ENCODE measurements around the gene SRSF11.

DNA sequence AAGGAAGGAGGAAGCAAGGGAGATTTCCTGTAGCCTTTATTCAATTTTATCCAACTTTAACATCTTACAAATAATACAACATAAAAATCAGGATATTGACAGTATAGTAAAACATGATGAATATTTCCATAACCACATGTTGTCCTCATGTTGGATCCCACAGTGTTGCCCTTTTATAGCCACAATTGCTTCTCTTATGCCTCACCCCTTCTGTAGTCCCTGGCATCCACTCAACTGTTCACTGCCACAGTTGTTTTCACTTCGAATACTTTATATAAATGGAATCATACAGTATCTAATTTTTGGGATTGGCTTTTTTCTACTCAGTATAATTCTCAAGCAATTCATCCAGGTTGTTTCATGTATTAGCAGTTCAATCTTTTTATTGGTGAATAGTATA lies 44.8 kb downstream of the SRSF11 start:
- TF ChIP-seq YY1 (IDR thresholded peaks at IDR 0.05; ENCODE audit: low read depth, low read length), result no peak
- TF ChIP-seq RNF2 (IDR thresholded peaks at IDR 0.05; ENCODE audit: borderline replicate concordance, low read depth, low read length, missing control alignments, poor library complexity, severe bottlenecking), result no peak
- no peak for TF ChIP-seq POLR2AphosphoS5 (IDR thresholded peaks at IDR 0.05; ENCODE audit: low read depth, low read length)
- no peak for TF ChIP-seq EP300 (IDR thresholded peaks at IDR 0.05; ENCODE audit: borderline replicate concordance in 1 of 2, low read depth in 2 of 2, low read length in 2 of 2)
- TF ChIP-seq, protein P1, sequence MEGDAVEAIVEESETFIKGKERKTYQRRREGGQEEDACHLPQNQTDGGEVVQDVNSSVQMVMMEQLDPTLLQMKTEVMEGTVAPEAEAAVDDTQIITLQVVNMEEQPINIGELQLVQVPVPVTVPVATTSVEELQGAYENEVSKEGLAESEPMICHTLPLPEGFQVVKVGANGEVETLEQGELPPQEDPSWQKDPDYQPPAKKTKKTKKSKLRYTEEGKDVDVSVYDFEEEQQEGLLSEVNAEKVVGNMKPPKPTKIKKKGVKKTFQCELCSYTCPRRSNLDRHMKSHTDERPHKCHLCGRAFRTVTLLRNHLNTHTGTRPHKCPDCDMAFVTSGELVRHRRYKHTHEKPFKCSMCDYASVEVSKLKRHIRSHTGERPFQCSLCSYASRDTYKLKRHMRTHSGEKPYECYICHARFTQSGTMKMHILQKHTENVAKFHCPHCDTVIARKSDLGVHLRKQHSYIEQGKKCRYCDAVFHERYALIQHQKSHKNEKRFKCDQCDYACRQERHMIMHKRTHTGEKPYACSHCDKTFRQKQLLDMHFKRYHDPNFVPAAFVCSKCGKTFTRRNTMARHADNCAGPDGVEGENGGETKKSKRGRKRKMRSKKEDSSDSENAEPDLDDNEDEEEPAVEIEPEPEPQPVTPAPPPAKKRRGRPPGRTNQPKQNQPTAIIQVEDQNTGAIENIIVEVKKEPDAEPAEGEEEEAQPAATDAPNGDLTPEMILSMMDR (IDR thresholded peaks at IDR 0.05; ENCODE audit: control extremely low read depth in 1 of 3, insufficient read depth in 1 of 3, low read depth in 1 of 3, low read length in 3 of 3), result no peak
- TF ChIP-seq POLR2A (IDR thresholded peaks at IDR 0.05; ENCODE audit: control extremely low read depth in 1 of 2, low read depth in 2 of 2, low read length in 2 of 2), result no peak
- TF ChIP-seq SP1 (IDR thresholded peaks at IDR 0.05; ENCODE audit: low read depth, low read length), result no peak
- no peak for TF ChIP-seq ASH2L (IDR thresholded peaks at IDR 0.05; ENCODE audit: low read length)
- no peak for TF ChIP-seq TAF1 (IDR thresholded peaks at IDR 0.05; ENCODE audit: low read depth, low read length)
- TF ChIP-seq MAFK (IDR thresholded peaks at IDR 0.05; ENCODE audit: low read depth, low read length), result no peak
- TF ChIP-seq JUND (IDR thresholded peaks at IDR 0.05; ENCODE audit: low read length), result no peak
